ENCODE results near the gene TEX13B.
A peak's percentile ranks its signal among the peaks of the same experiment; 100 is the strongest.
"Not testable (repeated sequence)": the region's sequence is repeated elsewhere in the genome, so short reads cannot be mapped to it uniquely, and the experiment has no call there.

The TEX13B gene

GRCh38 chrX:107982356-107982755, at the start of gene TEX13B:
TSS of gene TEX13B (minus strand) at chrX:107982370. CDS start at chrX:107982127, 243 bp downstream.
- DNase-seq = no peak

- DNase-seq = no peak
Observed at GRCh38 chrX:108029928-108030711, 48.0 kb upstream of the TEX13B start.

GRCh38 chrX:108028854-108029253, 46.7 kb upstream of the TEX13B start:
- no peak for DNase-seq

- no peak for DNase-seq
Observed at GRCh38 chrX:108025954-108026600, 43.9 kb upstream of the TEX13B start.

- no peak for DNase-seq
Observed at GRCh38 chrX:108025376-108025775, 43.2 kb upstream of the TEX13B start.

GRCh38 chrX:108022491-108023089, 40.4 kb upstream of the TEX13B start:
- peak; percentile 42 for DNase-seq

GRCh38 chrX:108020631-108021030, 38.5 kb upstream of the TEX13B start:
- peak; percentile 31 for DNase-seq

GRCh38 chrX:108019382-108019875, 37.3 kb upstream of the TEX13B start:
- no peak for DNase-seq

- DNase-seq = no peak
Observed at GRCh38 chrX:108018656-108019381, 36.6 kb upstream of the TEX13B start.

GRCh38 chrX:108001218-108001814, 19.1 kb upstream of the TEX13B start:
- peak; percentile 46 for DNase-seq

- no peak for DNase-seq
Observed at GRCh38 chrX:108000751-108001150, 18.6 kb upstream of the TEX13B start.

GRCh38 chrX:107996124-107996523, 14.0 kb upstream of the TEX13B start:
- no peak for DNase-seq

- DNase-seq = no peak
Observed at GRCh38 chrX:107985033-107985432, 2.9 kb upstream of the TEX13B start.

- DNase-seq = no peak
Observed at GRCh38 chrX:107979534-107979933, 2.6 kb downstream of the TEX13B start.

- peak; percentile 15 for DNase-seq
Observed at GRCh38 chrX:107978707-107979307, 3.4 kb downstream of the TEX13B start.

GRCh38 chrX:107978071-107978470, 4.1 kb downstream of the TEX13B start:
- no peak for DNase-seq

GRCh38 chrX:107971636-107972035, 10.5 kb downstream of the TEX13B start:
- DNase-seq = no peak

GRCh38 chrX:107970073-107970472, 12.1 kb downstream of the TEX13B start:
- DNase-seq = no peak

GRCh38 chrX:107968623-107969022, 13.5 kb downstream of the TEX13B start:
- peak; percentile 0 for DNase-seq

GRCh38 chrX:107955337-107955736, 26.8 kb downstream of the TEX13B start:
- not testable (repeated sequence) for DNase-seq

GRCh38 chrX:107940095-107940494, 42.1 kb downstream of the TEX13B start:
- peak; percentile 3 for DNase-seq

GRCh38 chrX:107936434-107936730, 45.8 kb downstream of the TEX13B start:
- DNase-seq = no peak
